Chondrocyte (in vitro differentiated cells): Measurements from ENCODE around the gene CHD1L. TPM values are rescaled to one million over a fixed set of nuclear protein-coding genes. Genes with fewer than 3 reads are reported as not detected.
"Not testable (repeated sequence)": the region's sequence is repeated elsewhere in the genome, so short reads cannot be mapped to it uniquely, and the experiment has no call there.

Source experiments
- DNase-seq: peaks from one replicate; pipeline ENCODE4 v3.0.0; 2021; ENCODE audit warnings: mixed read lengths, low spot score
- H3K27ac Mint-ChIP-seq: one replicate; pipeline ENCODE4 v1.8.0; 2021; ENCODE audit warnings: mild to moderate bottlenecking, moderate library complexity, mixed read lengths; ENCODE audit not compliant: unreplicated experiment
- H3K27me3 Mint-ChIP-seq: 2 replicates; pipeline ENCODE4 v1.8.0; 2021; ENCODE audit warnings: low read depth, mixed read lengths
- H3K36me3 Mint-ChIP-seq: 2 replicates; pipeline ENCODE4 v1.8.0; 2021; ENCODE audit warnings: low read depth, mixed read lengths
- H3K4me1 Mint-ChIP-seq: 2 replicates; pipeline ENCODE4 v1.8.0; 2021; ENCODE audit warnings: low read depth, mild to moderate bottlenecking, mixed read lengths
- H3K4me3 Mint-ChIP-seq: one replicate; pipeline ENCODE4 v1.8.0; 2021; ENCODE audit warnings: mild to moderate bottlenecking, moderate library complexity, mixed read lengths; ENCODE audit not compliant: unreplicated experiment
- H3K9me3 Mint-ChIP-seq: 2 replicates; pipeline ENCODE4 v1.8.0; 2021; ENCODE audit warnings: low read depth, mixed read lengths
- total RNA-seq: library from RNA; stranded (reverse); gene quantifications from 3 replicates; pipeline ENCODE4 v1.2.1, GENCODE V29; 2021
- TF ChIP-seq, protein P1 (sequence below): fragments of 200-600 bp; sonication (generic); IDR thresholded peaks from 2 replicates; pipeline ENCODE4 v1.5.0; 2021; ENCODE audit warnings: antibody characterized with exemption, mild to moderate bottlenecking, moderate library complexity

CHD1L gene
- total RNA-seq, 1 donor from 2014 or later: 34.5 TPM

DNA sequence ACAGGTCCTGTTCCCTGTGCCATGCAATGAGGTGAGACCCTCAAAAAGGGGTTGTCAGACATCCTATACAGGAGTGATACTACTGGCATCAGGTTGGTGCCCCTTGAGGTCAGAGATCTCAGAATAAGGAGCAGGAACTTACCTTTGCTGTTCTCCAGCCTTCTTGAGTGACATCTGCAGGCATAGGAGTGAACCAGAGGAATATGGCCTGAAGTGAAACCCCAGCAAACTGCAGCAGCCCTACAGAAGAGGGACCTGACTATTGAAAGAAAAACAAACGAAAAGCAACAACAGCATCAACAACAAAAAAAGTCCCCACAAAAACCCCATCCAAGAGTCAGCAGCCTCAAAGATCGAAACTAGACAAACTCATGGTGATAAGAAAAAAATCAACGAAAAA is 74.5 kb downstream of the CHD1L start:
- Mint-ChIP-seq H3K36me3 (peaks cover under 1% of the 10 kb centered on the region), H3K27ac (no peak overlapping the region), H3K9me3 (peaks cover 53% of the 10 kb centered on the region), H3K4me3 (no peak overlapping the region), H3K27me3 (no peaks in the 10 kb centered on the region), H3K4me1 (no peaks in the 10 kb centered on the region)
- no peak for DNase-seq
- TF ChIP-seq, protein P1, sequence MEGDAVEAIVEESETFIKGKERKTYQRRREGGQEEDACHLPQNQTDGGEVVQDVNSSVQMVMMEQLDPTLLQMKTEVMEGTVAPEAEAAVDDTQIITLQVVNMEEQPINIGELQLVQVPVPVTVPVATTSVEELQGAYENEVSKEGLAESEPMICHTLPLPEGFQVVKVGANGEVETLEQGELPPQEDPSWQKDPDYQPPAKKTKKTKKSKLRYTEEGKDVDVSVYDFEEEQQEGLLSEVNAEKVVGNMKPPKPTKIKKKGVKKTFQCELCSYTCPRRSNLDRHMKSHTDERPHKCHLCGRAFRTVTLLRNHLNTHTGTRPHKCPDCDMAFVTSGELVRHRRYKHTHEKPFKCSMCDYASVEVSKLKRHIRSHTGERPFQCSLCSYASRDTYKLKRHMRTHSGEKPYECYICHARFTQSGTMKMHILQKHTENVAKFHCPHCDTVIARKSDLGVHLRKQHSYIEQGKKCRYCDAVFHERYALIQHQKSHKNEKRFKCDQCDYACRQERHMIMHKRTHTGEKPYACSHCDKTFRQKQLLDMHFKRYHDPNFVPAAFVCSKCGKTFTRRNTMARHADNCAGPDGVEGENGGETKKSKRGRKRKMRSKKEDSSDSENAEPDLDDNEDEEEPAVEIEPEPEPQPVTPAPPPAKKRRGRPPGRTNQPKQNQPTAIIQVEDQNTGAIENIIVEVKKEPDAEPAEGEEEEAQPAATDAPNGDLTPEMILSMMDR: no peak

DNA sequence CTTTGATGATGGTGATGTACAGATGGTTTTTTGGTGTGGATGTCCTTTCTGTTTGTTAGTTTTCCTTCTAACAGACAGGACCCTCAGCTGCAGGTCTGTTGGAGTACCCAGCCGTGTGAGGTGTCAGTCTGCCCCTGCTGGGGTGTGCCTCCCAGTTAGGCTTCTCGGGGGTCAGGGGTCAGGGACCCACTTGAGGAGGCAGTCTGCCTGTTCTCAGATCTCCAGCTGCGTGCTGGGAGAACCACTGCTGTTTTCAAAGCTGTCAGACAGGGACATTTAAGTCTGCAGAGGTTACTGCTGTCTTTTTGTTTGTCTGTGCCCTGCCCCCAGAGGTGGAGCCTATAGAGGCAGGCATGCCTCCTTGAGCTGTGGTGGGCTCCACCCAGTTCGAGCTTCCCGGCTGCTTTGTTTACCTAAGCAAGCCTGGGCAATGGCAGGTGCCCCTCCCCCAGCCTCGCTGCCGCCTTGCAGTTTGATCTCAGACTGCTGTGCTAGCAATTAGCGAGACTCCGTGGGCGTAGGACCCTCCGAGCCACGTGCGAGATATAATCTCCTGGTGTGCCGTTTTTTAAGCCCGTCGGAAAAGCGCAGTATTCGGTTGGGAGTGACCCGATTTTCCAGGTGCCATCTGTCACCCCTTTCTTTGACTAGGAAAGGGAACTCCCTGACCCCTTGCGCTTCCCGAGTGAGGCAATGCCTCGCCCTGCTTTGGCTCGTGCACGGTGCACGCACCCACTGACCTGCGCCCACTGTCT is 84.6 kb downstream of the CHD1L start:
- DNase-seq: peak; percentile 29
- not testable (repeated sequence) for H3K27me3 Mint-ChIP-seq, H3K4me1 Mint-ChIP-seq, H3K36me3 Mint-ChIP-seq, H3K27ac Mint-ChIP-seq
- H3K9me3 Mint-ChIP-seq: peaks cover 23% of the 10 kb centered on the region
- peak overlapping the region; percentile 29 for H3K4me3 Mint-ChIP-seq

DNA sequence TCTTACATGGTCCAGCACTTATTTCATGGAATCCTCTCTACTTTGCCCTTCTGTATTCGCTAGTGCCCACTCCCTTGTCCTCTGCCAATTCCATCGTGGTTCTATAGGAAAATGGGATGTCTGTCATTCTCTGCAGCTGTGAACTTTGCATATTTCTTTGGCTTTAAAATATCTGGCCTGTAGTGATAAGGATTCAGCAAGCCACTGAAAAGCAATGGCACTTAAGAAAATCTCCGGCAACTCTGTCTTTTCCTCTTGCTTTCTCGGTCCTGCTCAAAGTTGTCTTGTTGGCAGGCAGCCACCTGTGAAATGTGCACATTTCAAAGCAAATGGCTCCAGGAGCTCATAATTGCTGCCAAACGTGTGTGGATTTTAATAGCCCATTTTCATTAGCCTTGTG is 91.8 kb downstream of the CHD1L start:
- DNase-seq: no peak
- H3K36me3 Mint-ChIP-seq: no peaks in the 10 kb centered on the region
- H3K4me3 Mint-ChIP-seq: no peak overlapping the region
- no peak overlapping the region for H3K27ac Mint-ChIP-seq
- peaks cover 4% of the 10 kb centered on the region for H3K9me3 Mint-ChIP-seq
- H3K27me3 Mint-ChIP-seq: peaks cover 27% of the 10 kb centered on the region
- TF ChIP-seq, protein P1: no peak
- H3K4me1 Mint-ChIP-seq: no peaks in the 10 kb centered on the region

DNA sequence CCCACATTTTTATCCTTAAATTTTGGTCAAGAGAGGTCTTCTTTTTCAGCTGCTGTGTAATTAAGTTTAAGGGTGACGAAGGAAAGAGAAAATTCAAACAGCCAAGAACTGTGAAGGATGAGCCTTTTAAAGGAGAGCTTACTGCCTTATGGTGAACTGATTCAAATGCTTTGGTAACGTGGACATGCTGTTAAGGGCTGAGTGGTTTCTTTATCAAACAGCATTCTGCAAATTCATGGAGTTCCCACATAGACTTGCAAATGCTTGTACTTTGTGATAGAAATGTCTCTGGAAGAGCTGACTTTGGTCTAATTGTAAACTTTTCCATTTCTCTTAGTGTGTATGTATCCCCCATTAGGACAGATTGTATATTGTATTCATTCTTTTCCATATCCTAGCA is 93.8 kb downstream of the CHD1L start:
- DNase-seq: no peak
- Mint-ChIP-seq H3K9me3 (no peaks in the 10 kb centered on the region), H3K4me3 (no peak overlapping the region), H3K27me3 (peaks cover 26% of the 10 kb centered on the region), H3K4me1 (no peaks in the 10 kb centered on the region), H3K27ac (no peak overlapping the region), H3K36me3 (no peaks in the 10 kb centered on the region)
- TF ChIP-seq, protein P1: no peak

DNA sequence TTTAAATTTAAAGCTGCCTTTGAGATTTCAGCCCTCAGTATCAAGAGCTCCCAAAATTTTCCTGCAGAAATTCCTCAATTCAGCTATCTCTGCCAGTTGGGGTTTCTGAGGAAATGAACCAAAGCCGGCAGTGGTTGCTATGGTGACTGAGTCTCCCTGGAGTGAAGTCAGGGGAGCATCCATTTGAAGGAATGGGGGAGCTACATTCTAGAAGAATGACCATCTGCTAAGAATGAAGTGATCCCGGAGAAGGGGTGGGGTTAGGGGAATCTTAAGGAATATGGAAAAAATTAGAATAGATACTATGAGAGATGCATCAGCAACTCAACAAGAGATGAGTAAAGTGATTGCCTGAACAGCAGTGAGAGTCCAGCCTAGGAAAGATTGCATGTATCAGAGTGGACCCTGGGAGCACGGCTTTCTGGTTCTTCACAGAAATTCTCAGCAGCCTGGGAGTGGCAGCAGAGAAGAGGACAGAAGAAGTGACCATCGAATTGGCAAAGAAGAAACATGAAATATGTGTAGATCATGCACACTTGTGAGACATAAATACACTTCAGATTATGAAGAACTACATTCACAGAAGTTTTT is 94.7 kb downstream of the CHD1L start:
- TF ChIP-seq, protein P1: no peak
- no peak for DNase-seq
- H3K36me3 Mint-ChIP-seq: no peaks in the 10 kb centered on the region
- H3K27me3 Mint-ChIP-seq: peaks cover 26% of the 10 kb centered on the region
- H3K9me3 Mint-ChIP-seq: no peaks in the 10 kb centered on the region
- no peak overlapping the region for H3K27ac Mint-ChIP-seq
- H3K4me3 Mint-ChIP-seq: no peak overlapping the region
- no peaks in the 10 kb centered on the region for H3K4me1 Mint-ChIP-seq

DNA sequence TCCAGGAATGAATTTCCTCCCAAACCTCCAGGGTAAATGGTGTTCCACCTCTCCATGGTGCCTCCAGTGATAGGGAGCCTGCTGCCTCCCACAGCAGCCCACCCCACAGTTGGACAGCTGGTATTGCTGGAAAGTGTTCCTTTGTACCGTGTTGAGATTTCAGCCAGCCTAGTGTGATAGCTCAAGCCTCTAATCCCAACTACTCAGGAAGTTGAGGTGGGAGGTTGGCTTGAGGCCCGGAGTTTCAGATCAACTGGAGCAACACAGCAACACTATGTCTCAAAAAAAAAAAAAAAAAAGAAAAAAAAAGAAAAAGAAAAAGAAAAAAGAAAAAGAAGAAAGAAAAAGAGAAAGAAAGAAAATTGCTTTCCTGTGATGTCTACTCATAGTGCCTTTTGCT is 96.1 kb downstream of the CHD1L start:
- Mint-ChIP-seq H3K9me3 (no peaks in the 10 kb centered on the region), H3K27me3 (peaks cover 20% of the 10 kb centered on the region), H3K4me3 (no peak overlapping the region), H3K4me1 (no peaks in the 10 kb centered on the region), H3K36me3 (no peaks in the 10 kb centered on the region), H3K27ac (no peak overlapping the region)
- DNase-seq: no peak
- TF ChIP-seq, protein P1: no peak
